Measurements from ENCODE around the gene BEX4. TPM values are rescaled to one million over a fixed set of nuclear protein-coding genes. Genes with fewer than 3 reads are reported as not detected.

BEX4 gene
- total and polyA plus RNA-seq, 2 donors (not counting 3 experiments of a cell fraction or from before 2014, with no cell fraction given): 17.8 to 30.3 TPM

DNA sequence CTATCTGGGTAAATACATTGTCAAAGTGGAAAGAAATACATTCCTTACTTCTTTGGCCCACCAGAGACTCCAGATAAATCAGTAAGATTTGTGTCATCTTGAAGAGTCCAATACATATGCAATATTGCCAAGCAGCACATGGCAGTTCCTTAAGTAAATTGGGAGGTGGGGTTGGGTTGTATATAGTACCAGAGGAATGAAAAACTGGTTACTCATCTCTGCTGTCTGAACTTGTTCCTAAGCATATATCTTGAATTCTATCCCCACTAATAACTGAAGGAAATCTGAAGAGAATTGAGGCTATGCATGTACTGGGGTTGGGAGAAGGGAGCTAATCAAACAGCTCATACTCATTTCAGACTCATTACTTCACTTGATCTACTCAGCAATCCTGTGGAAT, 25.2 kb downstream of the BEX4 start:
- Histone ChIP-seq H2AFZ (ENCODE audit: low read depth, low read length) (no peak overlapping the region), H3K79me2 (ENCODE audit: control insufficient read depth, insufficient read depth, low read length) (no peaks in the 10 kb centered on the region), H3K4me2 (ENCODE audit: insufficient read depth, low read length) (no peak overlapping the region), H4K20me1 (replicated peaks; ENCODE audit: control insufficient read depth, extremely low read depth, insufficient read depth, low read length) (no peaks in the 10 kb centered on the region), H3K4me3 (replicated peaks in 1 of 3; ENCODE audit: insufficient read depth in 1 of 3, low read depth in 1 of 3, low read length in 3 of 3) (no peak overlapping the region), H3K4me1 (ENCODE audit: control insufficient read depth, extremely low read depth, insufficient read depth, low read length) (no peaks in the 10 kb centered on the region), H3K27ac (ENCODE audit: insufficient read depth, low read depth, low read length) (no peak overlapping the region), H3K27me3 (ENCODE audit: control insufficient read depth in 2 of 2, insufficient read depth in 2 of 2, low read length in 2 of 2) (no peaks in the 10 kb centered on the region), H3K9me1 (replicated peaks; ENCODE audit: control insufficient read depth, extremely low read depth, insufficient read depth, low read length) (no peaks in the 10 kb centered on the region), H3K9me3 (replicated peaks; ENCODE audit: control insufficient read depth, insufficient read depth, low read length) (no peaks in the 10 kb centered on the region), H3K36me3 (ENCODE audit: control insufficient read depth in 2 of 2, extremely low read depth in 1 of 2, insufficient read depth in 2 of 2, low read length in 2 of 2) (no peaks in the 10 kb centered on the region), H3K9ac (replicated peaks; ENCODE audit: extremely low read depth, insufficient read depth, low read length) (no peak overlapping the region)
- TF ChIP-seq EZH2 (IDR thresholded peaks at IDR 0.05; ENCODE audit: borderline replicate concordance, low read depth, low read length, severe bottlenecking): no peak
- TF ChIP-seq, protein P1, sequence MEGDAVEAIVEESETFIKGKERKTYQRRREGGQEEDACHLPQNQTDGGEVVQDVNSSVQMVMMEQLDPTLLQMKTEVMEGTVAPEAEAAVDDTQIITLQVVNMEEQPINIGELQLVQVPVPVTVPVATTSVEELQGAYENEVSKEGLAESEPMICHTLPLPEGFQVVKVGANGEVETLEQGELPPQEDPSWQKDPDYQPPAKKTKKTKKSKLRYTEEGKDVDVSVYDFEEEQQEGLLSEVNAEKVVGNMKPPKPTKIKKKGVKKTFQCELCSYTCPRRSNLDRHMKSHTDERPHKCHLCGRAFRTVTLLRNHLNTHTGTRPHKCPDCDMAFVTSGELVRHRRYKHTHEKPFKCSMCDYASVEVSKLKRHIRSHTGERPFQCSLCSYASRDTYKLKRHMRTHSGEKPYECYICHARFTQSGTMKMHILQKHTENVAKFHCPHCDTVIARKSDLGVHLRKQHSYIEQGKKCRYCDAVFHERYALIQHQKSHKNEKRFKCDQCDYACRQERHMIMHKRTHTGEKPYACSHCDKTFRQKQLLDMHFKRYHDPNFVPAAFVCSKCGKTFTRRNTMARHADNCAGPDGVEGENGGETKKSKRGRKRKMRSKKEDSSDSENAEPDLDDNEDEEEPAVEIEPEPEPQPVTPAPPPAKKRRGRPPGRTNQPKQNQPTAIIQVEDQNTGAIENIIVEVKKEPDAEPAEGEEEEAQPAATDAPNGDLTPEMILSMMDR (IDR thresholded peaks at IDR 0.05; ENCODE audit: extremely low read depth in 1 of 2, insufficient read depth in 1 of 2, low read depth in 1 of 2, low read length in 2 of 2): no peak
- TF ChIP-seq POLR2AphosphoS5 (IDR thresholded peaks at IDR 0.05; ENCODE audit: insufficient read depth, low read depth, low read length): no peak
- no peak for TF ChIP-seq JUN (IDR thresholded peaks at IDR 0.05; ENCODE audit: borderline replicate concordance, insufficient read depth, insufficient read length, low read depth)
- TF ChIP-seq, protein P2, sequence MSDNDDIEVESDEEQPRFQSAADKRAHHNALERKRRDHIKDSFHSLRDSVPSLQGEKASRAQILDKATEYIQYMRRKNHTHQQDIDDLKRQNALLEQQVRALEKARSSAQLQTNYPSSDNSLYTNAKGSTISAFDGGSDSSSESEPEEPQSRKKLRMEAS (IDR thresholded peaks at IDR 0.05; ENCODE audit: insufficient read depth, insufficient read length): no peak
- TF ChIP-seq FOS (IDR thresholded peaks at IDR 0.05; ENCODE audit: borderline replicate concordance, insufficient read depth, low read length): no peak
- TF ChIP-seq MYC (IDR thresholded peaks at IDR 0.05; ENCODE audit: low read depth, low read length): no peak
- TF ChIP-seq POLR2A (IDR thresholded peaks at IDR 0.05; ENCODE audit: low read depth, low read length): no peak
- no peak for TF ChIP-seq GATA2 (IDR thresholded peaks at IDR 0.05; ENCODE audit: insufficient read depth, insufficient read length, low read depth, low read length)
- intact Hi-C loops (cut with micrococcal nuclease): no loop called here
- DNase-seq (ENCODE audit: low read depth, low spot score): no peak
- dilution Hi-C loops (cut with MboI; ENCODE audit: extremely low pct_ligation_motif_present, low sequenced_read_pairs): no loop called here
- CTCF ChIA-PET: no interaction called here
- no peak for FAIRE-seq
- no TSS peak for BruUV-seq (replicated peaks)
- POLR2A ChIA-PET: no interaction called here

Measured in endothelial cell of umbilical vein (primary cell).